AG09309 (cell line): Measurements from ENCODE around the gene PPP1R14D.
A peak's percentile ranks its signal among the peaks of the same experiment; 100 is the strongest.

Experiments used
- DNase-seq: peaks from one replicate; pipeline ENCODE4 v3.0.0-alpha.2; 2010; ENCODE audit warnings: low read depth
- H3K4me3 ChIP-seq: 2 replicates; pipeline ENCODE4 v1.5.1; 2011; ENCODE audit warnings: mild to moderate bottlenecking, low read depth, low read length, moderate library complexity; ENCODE audit not compliant: control insufficient read depth
- CTCF ChIP-seq: IDR thresholded peaks from 2 replicates; pipeline ENCODE4 v1.5.1; 2011; ENCODE audit warnings: mild to moderate bottlenecking, low read depth, low read length, inconsistent platforms; ENCODE audit not compliant: insufficient read depth, control insufficient read depth; ENCODE audit errors: missing control alignments

The PPP1R14D gene

DNA sequence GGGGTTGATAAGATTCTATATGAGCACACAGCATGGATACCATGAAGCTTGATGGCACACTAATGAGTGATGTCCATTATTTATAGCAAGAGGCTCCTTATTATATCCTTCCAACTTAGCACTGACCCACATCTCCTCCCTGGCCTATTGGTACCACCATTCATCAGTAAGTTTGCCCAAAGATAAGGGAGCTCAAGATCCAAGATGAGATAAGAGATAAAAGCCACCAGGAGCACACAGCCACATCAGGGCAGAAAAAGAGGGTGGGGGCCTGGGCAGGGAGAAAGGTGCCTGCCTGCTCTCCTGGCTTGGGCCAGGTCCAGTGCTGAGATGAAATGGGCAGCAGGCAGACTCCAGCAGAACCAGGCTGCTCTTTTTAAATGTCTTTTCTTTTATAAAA, 4.4 kb upstream of the PPP1R14D start:
- DNase-seq, result no peak
- TF ChIP-seq CTCF, result no peak
- H3K4me3 ChIP-seq, result no peak overlapping the region

DNA sequence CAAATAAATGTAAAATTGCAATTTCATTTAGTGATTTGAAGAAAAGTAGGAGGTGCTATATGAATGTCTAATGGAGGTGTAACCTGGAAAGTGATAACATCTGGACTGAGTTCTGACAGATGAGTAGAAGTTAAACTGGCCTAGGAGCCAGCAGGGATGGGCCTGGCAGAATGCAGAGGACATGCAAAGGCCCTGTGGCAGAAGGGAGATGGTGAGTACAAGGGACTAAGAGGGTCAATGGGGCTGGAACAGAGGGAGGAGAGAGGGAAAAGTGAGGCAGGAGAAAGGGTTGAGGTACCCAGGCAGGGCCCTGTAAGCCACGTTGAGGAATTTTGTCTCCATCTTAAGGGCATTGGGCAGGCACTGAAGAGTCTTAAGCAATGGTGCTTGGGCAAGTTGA, 3.4 kb upstream of the PPP1R14D start:
- no peak overlapping the region for H3K4me3 ChIP-seq
- no peak for TF ChIP-seq CTCF
- no peak for DNase-seq

DNA sequence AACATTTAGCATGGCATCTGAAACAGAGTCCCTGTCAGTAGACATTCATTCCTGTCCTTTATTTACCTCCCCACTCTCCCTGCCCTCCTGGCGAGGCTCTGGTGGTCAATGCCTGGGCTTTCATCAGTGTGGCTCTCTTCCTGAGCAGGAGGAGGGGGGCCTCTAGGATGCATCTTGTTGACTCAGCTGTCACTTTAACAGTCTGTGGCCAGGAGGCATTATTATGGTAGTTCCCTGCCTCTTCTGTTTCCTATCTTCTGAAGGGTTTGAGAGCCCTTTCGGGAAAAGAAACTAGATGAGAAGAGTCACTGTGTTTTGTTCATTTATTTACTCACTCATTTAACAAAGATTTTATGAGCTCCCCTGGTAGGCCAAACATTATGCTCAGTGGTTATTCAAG, 2.4 kb upstream of the PPP1R14D start:
- no peak for TF ChIP-seq CTCF
- no peak overlapping the region for H3K4me3 ChIP-seq
- no peak for DNase-seq

DNA sequence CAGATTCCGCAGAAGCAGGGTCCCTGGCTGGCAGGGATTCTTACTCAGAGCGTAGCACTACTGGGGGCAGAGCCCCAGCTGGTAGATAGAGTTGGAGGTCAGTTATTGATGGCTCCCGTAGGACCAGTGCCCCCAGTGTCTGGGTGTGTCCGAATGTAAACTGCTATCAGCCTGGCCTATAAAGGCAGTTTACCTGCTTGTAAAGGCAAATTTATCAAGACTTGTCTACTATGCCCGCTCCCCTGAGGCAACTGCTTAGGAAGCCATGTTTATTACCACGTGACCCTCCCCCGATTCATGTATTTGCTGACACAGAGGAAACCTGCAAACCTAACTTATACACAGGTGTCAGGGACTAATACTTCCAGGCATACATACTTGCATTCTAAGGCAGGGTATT, 607 bp upstream of the PPP1R14D start:
- DNase-seq, result no peak
- H3K4me3 ChIP-seq, result no peak overlapping the region
- no peak for TF ChIP-seq CTCF

GRCh38 chr15:40826423-40827075, 2.0 kb downstream of the PPP1R14D start:
- TF ChIP-seq CTCF, result no peak
- DNase-seq, result no peak
- no peak overlapping the region for H3K4me3 ChIP-seq

DNA sequence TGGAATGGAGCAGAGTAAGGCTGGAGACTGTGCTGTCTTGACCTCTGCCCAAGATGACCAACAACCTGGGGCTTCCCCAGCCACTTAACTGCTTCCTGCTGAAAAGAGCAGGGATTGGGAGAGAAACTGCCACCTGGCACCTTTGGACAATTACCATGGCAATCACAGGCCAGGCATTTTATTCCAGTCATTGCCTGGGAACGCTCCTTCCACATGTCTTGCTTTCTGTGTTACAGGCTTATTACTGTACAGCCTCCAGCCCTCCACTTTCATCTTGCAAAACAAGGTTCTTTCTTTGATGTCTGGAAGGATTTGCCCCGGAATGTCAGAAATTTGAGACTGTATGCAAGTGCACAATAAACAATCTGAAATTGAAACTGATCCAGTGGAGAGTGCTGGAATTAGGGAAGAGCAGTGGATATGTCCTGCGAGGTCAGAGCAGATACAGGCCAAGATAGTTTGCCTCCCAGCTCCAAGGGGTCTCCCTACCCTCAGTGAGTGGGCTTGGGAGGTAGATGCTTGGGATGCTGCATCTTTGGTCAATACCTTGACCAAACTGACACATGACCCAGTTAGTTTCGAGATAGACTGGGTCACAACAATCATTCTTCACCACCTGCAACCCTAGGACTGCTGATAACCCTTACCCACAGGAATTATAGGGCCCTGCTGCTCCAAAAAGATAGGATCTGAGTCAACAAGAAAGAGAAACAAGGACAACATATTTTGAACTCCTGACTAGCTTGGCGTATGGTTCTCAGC, 2.7 kb downstream of the PPP1R14D start:
- no peak overlapping the region for H3K4me3 ChIP-seq
- DNase-seq, result peak; percentile 16
- TF ChIP-seq CTCF, result no peak
